ENCODE results near the gene MGST2. TPM values are rescaled to one million over a fixed set of nuclear protein-coding genes. Genes with fewer than 3 reads are reported as not detected.

The MGST2 gene
- total RNA-seq, 1 donor from 2014 or later = 17.6 TPM

DNA sequence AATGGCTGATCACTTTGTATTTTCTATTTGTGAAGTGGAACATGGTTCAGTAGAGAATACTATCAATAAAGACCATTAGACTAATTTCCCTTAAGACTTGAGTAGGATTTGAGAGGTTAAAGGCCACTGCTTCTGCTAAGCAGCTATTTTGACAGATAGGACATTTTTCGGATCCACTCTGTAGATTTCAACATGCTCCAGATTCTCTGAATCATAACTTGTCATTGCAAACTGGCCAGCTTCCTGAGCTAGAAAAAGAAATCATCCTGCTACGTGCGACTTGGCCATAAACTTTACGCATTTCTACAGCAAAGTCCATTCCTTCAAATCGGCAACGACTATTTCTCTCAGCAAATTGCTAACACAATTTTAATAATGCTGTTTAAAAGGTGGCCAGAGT is 55.2 kb downstream of the MGST2 start:
- no peaks in the 10 kb centered on the region for H3K36me3 ChIP-seq (ENCODE audit: insufficient read depth, low read length)
- H3K27ac ChIP-seq (ENCODE audit: low read depth, low read length) = no peak overlapping the region
- no peaks in the 10 kb centered on the region for H3K27me3 Mint-ChIP-seq (ENCODE audit: low read depth, unreplicated experiment)
- no peak overlapping the region for H3K4me3 ChIP-seq (ENCODE audit: insufficient read depth, low read depth, low read length)
- H3K4me2 ChIP-seq (ENCODE audit: low read length) = no peak overlapping the region
- no peaks in the 10 kb centered on the region for H3K79me2 ChIP-seq (ENCODE audit: insufficient read depth, low read length)
- H2AFZ ChIP-seq (ENCODE audit: low read depth, low read length) = no peak overlapping the region
- H3K27ac Mint-ChIP-seq (ENCODE audit: unreplicated experiment) = no peak overlapping the region
- no peaks in the 10 kb centered on the region for H3K9me3 ChIP-seq (ENCODE audit: insufficient read depth, low read depth, low read length)
- no peaks in the 10 kb centered on the region for H4K20me1 ChIP-seq (ENCODE audit: insufficient read depth, low read length)
- H3K9me3 Mint-ChIP-seq (ENCODE audit: unreplicated experiment) = no peaks in the 10 kb centered on the region
- H3K36me3 Mint-ChIP-seq (ENCODE audit: low read depth, unreplicated experiment) = peaks cover 16% of the 10 kb centered on the region
- FAIRE-seq (no peak), DNase-seq (ENCODE audit: low read depth) (no peak)
- no peak overlapping the region for H3K9ac ChIP-seq (ENCODE audit: low read length)
- peaks cover 8% of the 10 kb centered on the region for H3K4me1 Mint-ChIP-seq (ENCODE audit: low read depth, unreplicated experiment)
- H3K4me1 ChIP-seq (ENCODE audit: insufficient read depth, low read length) = peaks cover 6% of the 10 kb centered on the region
- no peak overlapping the region for H3K4me3 Mint-ChIP-seq (ENCODE audit: unreplicated experiment)
- no peak for TF ChIP-seq EZH2 (IDR thresholded peaks at IDR 0.05; ENCODE audit: insufficient read depth, low read length)
- TF ChIP-seq, protein P1, sequence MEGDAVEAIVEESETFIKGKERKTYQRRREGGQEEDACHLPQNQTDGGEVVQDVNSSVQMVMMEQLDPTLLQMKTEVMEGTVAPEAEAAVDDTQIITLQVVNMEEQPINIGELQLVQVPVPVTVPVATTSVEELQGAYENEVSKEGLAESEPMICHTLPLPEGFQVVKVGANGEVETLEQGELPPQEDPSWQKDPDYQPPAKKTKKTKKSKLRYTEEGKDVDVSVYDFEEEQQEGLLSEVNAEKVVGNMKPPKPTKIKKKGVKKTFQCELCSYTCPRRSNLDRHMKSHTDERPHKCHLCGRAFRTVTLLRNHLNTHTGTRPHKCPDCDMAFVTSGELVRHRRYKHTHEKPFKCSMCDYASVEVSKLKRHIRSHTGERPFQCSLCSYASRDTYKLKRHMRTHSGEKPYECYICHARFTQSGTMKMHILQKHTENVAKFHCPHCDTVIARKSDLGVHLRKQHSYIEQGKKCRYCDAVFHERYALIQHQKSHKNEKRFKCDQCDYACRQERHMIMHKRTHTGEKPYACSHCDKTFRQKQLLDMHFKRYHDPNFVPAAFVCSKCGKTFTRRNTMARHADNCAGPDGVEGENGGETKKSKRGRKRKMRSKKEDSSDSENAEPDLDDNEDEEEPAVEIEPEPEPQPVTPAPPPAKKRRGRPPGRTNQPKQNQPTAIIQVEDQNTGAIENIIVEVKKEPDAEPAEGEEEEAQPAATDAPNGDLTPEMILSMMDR (IDR thresholded peaks at IDR 0.05; ENCODE audit: insufficient read depth, low read depth, low read length) = no peak
- no peaks in the 10 kb centered on the region for H3K27me3 ChIP-seq (ENCODE audit: insufficient read depth, low read length)

DNA sequence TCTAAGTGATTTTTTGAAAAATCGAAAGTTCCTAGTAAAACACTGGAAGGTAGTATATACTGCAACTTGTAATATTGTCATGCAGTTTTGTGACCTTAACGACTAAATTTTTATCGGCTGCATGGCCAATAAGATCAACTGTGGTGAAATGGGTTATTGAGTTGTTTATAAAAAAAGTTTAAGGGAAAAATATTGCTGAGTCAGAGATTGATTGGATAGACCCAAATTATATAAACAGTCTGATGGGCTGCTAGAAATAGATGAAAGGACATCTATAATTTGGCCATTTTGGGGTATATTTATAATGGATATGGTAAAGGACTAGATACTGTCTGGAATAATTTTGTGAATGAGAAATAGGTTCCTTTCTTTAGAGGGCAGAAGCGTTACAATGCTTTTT is 56.2 kb downstream of the MGST2 start:
- Histone ChIP-seq H3K4me3 (ENCODE audit: insufficient read depth, low read depth, low read length) (no peak overlapping the region), H4K20me1 (ENCODE audit: insufficient read depth, low read length) (no peaks in the 10 kb centered on the region), H3K9me3 (ENCODE audit: insufficient read depth, low read depth, low read length) (no peaks in the 10 kb centered on the region), H3K4me2 (ENCODE audit: low read length) (no peak overlapping the region), H3K36me3 (ENCODE audit: insufficient read depth, low read length) (no peaks in the 10 kb centered on the region), H3K27me3 (ENCODE audit: insufficient read depth, low read length) (no peaks in the 10 kb centered on the region), H3K27ac (ENCODE audit: low read depth, low read length) (no peak overlapping the region), H3K4me1 (ENCODE audit: insufficient read depth, low read length) (no peaks in the 10 kb centered on the region), H3K9ac (ENCODE audit: low read length) (no peak overlapping the region), H3K79me2 (ENCODE audit: insufficient read depth, low read length) (no peaks in the 10 kb centered on the region), H2AFZ (ENCODE audit: low read depth, low read length) (no peak overlapping the region)
- DNase-seq (ENCODE audit: low read depth) = no peak
- Mint-ChIP-seq H3K27me3 (ENCODE audit: low read depth, unreplicated experiment) (no peaks in the 10 kb centered on the region), H3K27ac (ENCODE audit: unreplicated experiment) (no peak overlapping the region), H3K4me3 (ENCODE audit: unreplicated experiment) (no peak overlapping the region), H3K36me3 (ENCODE audit: low read depth, unreplicated experiment) (peaks cover 16% of the 10 kb centered on the region), H3K4me1 (ENCODE audit: low read depth, unreplicated experiment) (no peaks in the 10 kb centered on the region), H3K9me3 (ENCODE audit: unreplicated experiment) (no peaks in the 10 kb centered on the region)
- no peak for FAIRE-seq
- TF ChIP-seq, protein P1 (IDR thresholded peaks at IDR 0.05; ENCODE audit: insufficient read depth, low read depth, low read length) = no peak
- no peak for TF ChIP-seq EZH2 (IDR thresholded peaks at IDR 0.05; ENCODE audit: insufficient read depth, low read length)

GRCh38 chr4:139725236-139725635 is 59.6 kb downstream of the MGST2 start:
- Histone ChIP-seq H4K20me1 (ENCODE audit: insufficient read depth, low read length) (no peaks in the 10 kb centered on the region), H3K4me1 (ENCODE audit: insufficient read depth, low read length) (no peaks in the 10 kb centered on the region), H2AFZ (ENCODE audit: low read depth, low read length) (no peak overlapping the region), H3K4me3 (ENCODE audit: insufficient read depth, low read depth, low read length) (no peak overlapping the region), H3K79me2 (ENCODE audit: insufficient read depth, low read length) (no peaks in the 10 kb centered on the region), H3K27ac (ENCODE audit: low read depth, low read length) (no peak overlapping the region), H3K36me3 (ENCODE audit: insufficient read depth, low read length) (no peaks in the 10 kb centered on the region), H3K27me3 (ENCODE audit: insufficient read depth, low read length) (no peaks in the 10 kb centered on the region), H3K9me3 (ENCODE audit: insufficient read depth, low read depth, low read length) (no peaks in the 10 kb centered on the region), H3K9ac (ENCODE audit: low read length) (no peak overlapping the region), H3K4me2 (ENCODE audit: low read length) (no peak overlapping the region)
- no peak overlapping the region for H3K27ac Mint-ChIP-seq (ENCODE audit: unreplicated experiment)
- H3K27me3 Mint-ChIP-seq (ENCODE audit: low read depth, unreplicated experiment) = no peaks in the 10 kb centered on the region
- H3K4me3 Mint-ChIP-seq (ENCODE audit: unreplicated experiment) = no peak overlapping the region
- no peak for TF ChIP-seq EZH2 (IDR thresholded peaks at IDR 0.05; ENCODE audit: insufficient read depth, low read length)
- TF ChIP-seq, protein P1 (IDR thresholded peaks at IDR 0.05; ENCODE audit: insufficient read depth, low read depth, low read length) = no peak
- H3K4me1 Mint-ChIP-seq (ENCODE audit: low read depth, unreplicated experiment) = no peaks in the 10 kb centered on the region
- DNase-seq (ENCODE audit: low read depth) (no peak), FAIRE-seq (no peak)
- peaks cover 15% of the 10 kb centered on the region for H3K36me3 Mint-ChIP-seq (ENCODE audit: low read depth, unreplicated experiment)
- no peaks in the 10 kb centered on the region for H3K9me3 Mint-ChIP-seq (ENCODE audit: unreplicated experiment)
